Measurements from ENCODE around the gene URB1. TPM values are rescaled to one million over a fixed set of nuclear protein-coding genes. Genes with fewer than 3 reads are reported as not detected.
A peak's percentile ranks its signal among the peaks of the same experiment; 100 is the strongest.
"Not testable (repeated sequence)": the region's sequence is repeated elsewhere in the genome, so short reads cannot be mapped to it uniquely, and the experiment has no call there.

Gene URB1
- total and polyA plus RNA-seq, 4 experiments from 2014 or later: 0.55 to 15.2 (median 8.6) TPM

DNA sequence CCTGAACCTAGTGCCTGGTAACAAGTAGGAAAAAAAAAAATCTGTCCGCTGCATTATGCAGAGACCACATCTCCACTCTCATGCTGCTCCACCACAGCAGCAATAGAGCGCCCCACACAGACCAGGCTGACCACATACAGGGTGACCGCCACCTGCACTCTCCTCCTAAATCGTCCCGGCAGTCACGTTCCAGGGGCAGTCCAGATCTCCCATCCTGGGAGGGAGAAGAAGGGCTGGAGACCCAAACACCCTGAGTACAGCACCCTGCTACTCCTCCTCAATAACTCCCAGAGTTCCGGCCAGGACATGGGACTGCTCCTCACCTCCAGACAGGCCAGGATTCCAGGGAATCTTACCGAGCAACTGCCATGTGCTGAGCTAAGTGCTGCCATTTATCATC is 15.3 kb downstream of the URB1 start:
- POLR2A ChIA-PET (ENCODE audit: partially characterized antibody): no interaction called here
- Mint-ChIP-seq H3K36me3 (peaks cover 35 to 79% of the 10 kb centered on the region in 2 donors), H3K27me3 (no peaks in the 10 kb centered on the region), H3K27ac (no peak overlapping the region), H3K4me3 (no peak overlapping the region), H3K4me1 (peaks cover 0 to 2% (median 0%) of the 10 kb centered on the region in 4 donors), H3K9me3 (no peaks in the 10 kb centered on the region)
- Histone ChIP-seq H3K4me3 (ENCODE audit: low read length in 2 of 2) (no peak overlapping the region), H3K4me1 (ENCODE audit: insufficient read depth, low read length) (no peaks in the 10 kb centered on the region), H3K27ac (ENCODE audit: low read depth, low read length) (no peak overlapping the region), H3K27me3 (ENCODE audit: insufficient read depth, low read length) (no peaks in the 10 kb centered on the region), H3K9me3 (ENCODE audit: control insufficient read depth in 1 of 2, low read length in 2 of 2) (no peaks in the 10 kb centered on the region), H3K36me3 (ENCODE audit: insufficient read depth, low read length) (peaks cover 43% of the 10 kb centered on the region)
- CTCF ChIA-PET (ENCODE audit: partially characterized antibody): no interaction called here
- intact Hi-C loops (cut with micrococcal nuclease): no loop called here
- no peak for DNase-seq

DNA sequence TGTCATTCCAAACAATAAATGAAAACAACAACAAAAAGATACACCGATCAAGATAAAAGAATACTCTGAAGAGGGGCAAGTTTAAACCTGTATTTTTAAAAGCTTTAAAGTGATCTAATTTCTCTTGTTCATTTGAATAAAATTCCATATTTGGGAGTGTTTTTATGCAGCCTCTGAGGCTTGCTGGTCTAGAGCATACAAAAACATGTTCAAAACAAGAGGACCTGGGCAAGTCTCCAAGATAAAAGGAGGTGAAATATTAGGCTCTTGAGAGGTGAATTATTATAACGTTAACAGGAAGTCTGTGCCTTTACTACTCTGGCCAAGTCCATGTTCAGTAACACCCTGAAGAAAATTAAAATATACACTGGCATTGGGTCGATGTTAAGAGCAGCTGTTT is 20.1 kb downstream of the URB1 start:
- H3K27ac Mint-ChIP-seq: no peak overlapping the region
- ChIA-PET POLR2A (ENCODE audit: partially characterized antibody) (no interaction called here), CTCF (ENCODE audit: partially characterized antibody) (no interaction called here)
- peaks cover 41 to 74% of the 10 kb centered on the region in 2 donors for H3K36me3 Mint-ChIP-seq
- no peak overlapping the region for H3K4me3 ChIP-seq (ENCODE audit: low read length in 2 of 2)
- H3K4me1 Mint-ChIP-seq: no peaks in the 10 kb centered on the region
- H3K4me1 ChIP-seq (ENCODE audit: insufficient read depth, low read length): no peaks in the 10 kb centered on the region
- intact Hi-C loops (cut with micrococcal nuclease): no loop called here
- no peaks in the 10 kb centered on the region for H3K27me3 Mint-ChIP-seq
- no peak for DNase-seq
- no peak overlapping the region for H3K27ac ChIP-seq (ENCODE audit: low read depth, low read length)
- no peaks in the 10 kb centered on the region for H3K9me3 ChIP-seq (ENCODE audit: control insufficient read depth in 1 of 2, low read length in 2 of 2)
- H3K36me3 ChIP-seq (ENCODE audit: insufficient read depth, low read length): peaks cover 44% of the 10 kb centered on the region
- no peaks in the 10 kb centered on the region for H3K9me3 Mint-ChIP-seq
- H3K27me3 ChIP-seq (ENCODE audit: insufficient read depth, low read length): no peaks in the 10 kb centered on the region
- H3K4me3 Mint-ChIP-seq: no peak overlapping the region

DNA sequence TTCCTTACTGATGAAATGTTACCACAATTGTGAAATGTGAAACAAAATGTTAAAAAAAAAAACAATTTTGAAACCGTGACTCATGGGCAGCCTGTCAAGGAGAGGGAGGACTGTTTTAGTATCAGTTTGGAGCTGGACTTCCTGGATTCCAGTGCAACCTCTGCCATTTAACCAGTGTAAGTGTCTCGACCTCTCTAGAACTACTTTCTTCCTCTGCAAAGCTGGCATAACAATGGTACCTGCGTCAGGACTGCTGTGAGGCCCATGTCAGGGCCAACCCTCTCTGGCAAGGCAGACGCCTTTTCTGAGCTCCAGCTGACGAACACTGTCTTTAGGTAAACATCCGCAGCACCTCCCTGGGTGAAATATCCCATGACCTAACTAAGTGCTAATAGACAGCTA is 20.9 kb downstream of the URB1 start:
- intact Hi-C loops (cut with micrococcal nuclease): no loop called here
- Histone ChIP-seq H3K27ac (ENCODE audit: low read depth, low read length) (no peak overlapping the region), H3K9me3 (ENCODE audit: control insufficient read depth in 1 of 2, low read length in 2 of 2) (no peaks in the 10 kb centered on the region), H3K27me3 (ENCODE audit: insufficient read depth, low read length) (no peaks in the 10 kb centered on the region), H3K4me1 (ENCODE audit: insufficient read depth, low read length) (no peaks in the 10 kb centered on the region), H3K36me3 (ENCODE audit: insufficient read depth, low read length) (peaks cover 49% of the 10 kb centered on the region), H3K4me3 (ENCODE audit: low read length in 2 of 2) (no peak overlapping the region)
- Mint-ChIP-seq H3K4me3 (no peak overlapping the region), H3K4me1 (no peaks in the 10 kb centered on the region), H3K27ac (peak overlapping the region in 1 of 7 donors; percentile 67), H3K36me3 (peaks cover 47 to 74% of the 10 kb centered on the region in 2 donors), H3K27me3 (no peaks in the 10 kb centered on the region), H3K9me3 (no peaks in the 10 kb centered on the region)
- POLR2A ChIA-PET (ENCODE audit: partially characterized antibody): no interaction called here
- DNase-seq: no peak
- CTCF ChIA-PET (ENCODE audit: partially characterized antibody): interaction anchor here (0.8 kb wide), 1 partner anchor 81 kb away, joined by 3 read pairs; no protein-coding TSS in a partner anchor

DNA sequence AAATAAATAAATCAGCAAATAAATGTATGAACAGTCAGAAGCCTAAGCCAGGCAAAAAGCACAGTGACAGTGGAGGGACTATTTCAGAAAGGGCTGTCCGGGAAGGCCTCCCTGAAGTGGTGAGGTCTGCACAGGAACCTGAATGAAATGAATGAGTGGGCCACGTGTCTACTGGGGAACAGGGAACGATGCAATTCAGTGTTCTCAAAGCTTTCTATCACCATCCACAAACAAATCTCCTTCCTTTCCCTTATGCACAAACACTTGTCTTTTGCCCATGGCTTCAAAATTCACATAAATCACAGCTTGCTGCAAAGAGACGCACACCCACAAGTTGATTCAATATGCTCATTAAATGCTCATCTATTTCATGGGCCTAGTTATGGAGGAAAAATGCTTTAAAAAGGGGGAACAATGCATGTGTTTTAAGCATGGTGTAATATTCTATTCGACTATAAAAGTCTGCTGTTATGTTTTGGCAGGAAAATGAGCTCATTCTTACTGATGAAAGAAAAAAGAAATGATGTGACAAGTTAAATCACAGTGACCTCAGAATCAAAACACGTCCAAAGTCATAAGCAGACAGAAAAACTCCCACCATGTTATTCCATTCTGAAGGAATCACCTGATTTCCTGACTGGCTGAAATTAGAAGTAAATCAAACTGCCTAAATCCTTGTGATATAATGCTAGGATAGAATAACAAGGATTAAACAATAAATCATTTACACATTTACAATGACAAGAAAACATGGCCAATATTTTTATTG is 21.6 kb downstream of the URB1 start:
- no peaks in the 10 kb centered on the region for H3K4me1 Mint-ChIP-seq
- Histone ChIP-seq H3K4me1 (ENCODE audit: insufficient read depth, low read length) (no peaks in the 10 kb centered on the region), H3K36me3 (ENCODE audit: insufficient read depth, low read length) (peaks cover 52% of the 10 kb centered on the region), H3K27me3 (ENCODE audit: insufficient read depth, low read length) (no peaks in the 10 kb centered on the region), H3K9me3 (ENCODE audit: control insufficient read depth in 1 of 2, low read length in 2 of 2) (no peaks in the 10 kb centered on the region), H3K4me3 (ENCODE audit: low read length in 2 of 2) (no peak overlapping the region), H3K27ac (ENCODE audit: low read depth, low read length) (no peak overlapping the region)
- ChIA-PET CTCF (ENCODE audit: partially characterized antibody) (interaction anchor here (0.8 kb wide), 1 partner anchor 80 kb away, joined by 3 read pairs; no protein-coding TSS in a partner anchor), POLR2A (ENCODE audit: partially characterized antibody) (no interaction called here)
- no peaks in the 10 kb centered on the region for H3K27me3 Mint-ChIP-seq
- H3K9me3 Mint-ChIP-seq: no peaks in the 10 kb centered on the region
- H3K4me3 Mint-ChIP-seq: no peak overlapping the region
- H3K27ac Mint-ChIP-seq: peak overlapping the region in 1 of 7 donors; percentile 0
- DNase-seq: no peak
- intact Hi-C loops (cut with micrococcal nuclease): no loop called here
- peaks cover 52 to 74% of the 10 kb centered on the region in 2 donors for H3K36me3 Mint-ChIP-seq

DNA sequence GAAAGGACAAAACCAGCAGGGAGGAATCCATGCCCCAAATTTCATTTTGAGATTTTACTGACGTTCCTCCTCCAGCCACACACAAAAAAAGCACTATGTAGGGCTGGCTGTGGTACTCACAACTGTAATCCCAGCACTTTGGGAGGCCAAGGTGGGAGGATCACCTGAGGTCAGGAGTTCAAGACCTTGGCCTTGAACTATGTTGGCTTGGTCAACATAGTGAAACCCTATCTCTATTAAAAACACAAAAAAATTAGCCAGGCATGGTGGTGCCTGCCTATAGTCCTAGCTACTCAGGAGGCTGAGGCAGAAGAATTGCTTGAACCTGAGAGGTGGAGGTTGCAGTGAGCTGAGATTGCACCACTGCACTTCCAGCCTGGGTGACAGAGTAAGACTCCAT is 23.9 kb downstream of the URB1 start:
- H3K27me3 ChIP-seq (ENCODE audit: insufficient read depth, low read length); H3K27ac Mint-ChIP-seq; H3K27me3 Mint-ChIP-seq; CTCF ChIA-PET (ENCODE audit: partially characterized antibody); H3K9me3 ChIP-seq (ENCODE audit: control insufficient read depth in 1 of 2, low read length in 2 of 2); POLR2A ChIA-PET (ENCODE audit: partially characterized antibody); intact Hi-C loops (cut with micrococcal nuclease); H3K27ac ChIP-seq (ENCODE audit: low read depth, low read length); H3K4me3 ChIP-seq (ENCODE audit: low read length in 2 of 2); H3K4me1 Mint-ChIP-seq; H3K9me3 Mint-ChIP-seq; DNase-seq; H3K4me3 Mint-ChIP-seq; H3K4me1 ChIP-seq (ENCODE audit: insufficient read depth, low read length): not testable (repeated sequence)
- peaks cover 69% of the 10 kb centered on the region for H3K36me3 ChIP-seq (ENCODE audit: insufficient read depth, low read length)
- H3K36me3 Mint-ChIP-seq: peaks cover 66 to 78% of the 10 kb centered on the region in 2 donors

DNA sequence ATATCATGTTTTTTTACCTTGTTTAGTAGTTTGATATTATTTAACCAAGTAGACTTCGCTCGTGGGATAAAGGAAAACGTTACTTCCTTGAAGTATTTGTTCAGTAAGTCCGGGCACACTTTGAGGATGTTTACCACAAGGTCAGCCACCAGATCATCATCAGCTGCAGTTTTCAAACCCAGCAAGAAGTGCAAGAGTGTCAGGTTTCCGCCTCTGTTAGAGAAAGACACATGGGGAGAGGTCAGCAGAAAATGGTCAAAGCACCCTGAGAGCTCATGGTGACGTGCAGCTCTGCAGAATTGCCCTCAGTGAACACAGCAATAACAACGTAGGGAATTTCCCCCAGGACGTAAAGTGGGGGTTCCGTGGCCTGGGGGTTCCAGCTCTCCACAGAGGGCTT is 24.4 kb downstream of the URB1 start:
- H3K4me3 Mint-ChIP-seq: no peak overlapping the region
- POLR2A ChIA-PET (ENCODE audit: partially characterized antibody): no interaction called here
- H3K4me3 ChIP-seq (ENCODE audit: low read length in 2 of 2): no peak overlapping the region
- no peaks in the 10 kb centered on the region for H3K4me1 ChIP-seq (ENCODE audit: insufficient read depth, low read length)
- DNase-seq: no peak
- intact Hi-C loops (cut with micrococcal nuclease): no loop called here
- peaks cover 0 to 2% (median 0%) of the 10 kb centered on the region in 4 donors for H3K4me1 Mint-ChIP-seq
- H3K27me3 ChIP-seq (ENCODE audit: insufficient read depth, low read length): no peaks in the 10 kb centered on the region
- peaks cover 69% of the 10 kb centered on the region for H3K36me3 ChIP-seq (ENCODE audit: insufficient read depth, low read length)
- H3K9me3 Mint-ChIP-seq: no peaks in the 10 kb centered on the region
- CTCF ChIA-PET (ENCODE audit: partially characterized antibody): interaction anchor here (1.0 kb wide), 1 partner anchor 232 kb away, joined by 3 read pairs; no protein-coding TSS in a partner anchor
- no peak overlapping the region for H3K27ac Mint-ChIP-seq
- H3K9me3 ChIP-seq (ENCODE audit: control insufficient read depth in 1 of 2, low read length in 2 of 2): no peaks in the 10 kb centered on the region
- no peak overlapping the region for H3K27ac ChIP-seq (ENCODE audit: low read depth, low read length)
- peaks cover 71 to 80% of the 10 kb centered on the region in 2 donors for H3K36me3 Mint-ChIP-seq
- no peaks in the 10 kb centered on the region for H3K27me3 Mint-ChIP-seq

DNA sequence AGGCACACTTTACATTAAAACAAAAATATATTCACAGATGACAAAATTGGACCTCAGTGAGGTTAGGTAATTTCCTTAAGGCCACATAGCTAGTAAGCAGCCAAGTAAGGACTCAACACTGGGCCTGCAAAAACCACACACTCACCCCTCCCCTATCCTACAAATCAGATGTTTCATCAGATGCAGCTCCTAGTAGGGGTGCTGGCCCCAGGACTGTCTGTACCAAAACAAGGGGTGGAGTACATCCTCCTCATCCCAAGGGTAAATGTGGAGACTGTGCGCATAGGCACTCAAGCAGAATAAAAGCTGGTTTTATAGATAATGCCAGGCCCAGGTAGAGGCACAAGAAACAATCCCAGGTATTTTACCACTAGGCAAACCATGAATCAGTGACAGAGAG is 25.7 kb downstream of the URB1 start:
- intact Hi-C loops (cut with micrococcal nuclease): no loop called here
- Histone ChIP-seq H3K27ac (ENCODE audit: low read depth, low read length) (no peak overlapping the region), H3K4me1 (ENCODE audit: insufficient read depth, low read length) (no peaks in the 10 kb centered on the region), H3K9me3 (ENCODE audit: control insufficient read depth in 1 of 2, low read length in 2 of 2) (no peaks in the 10 kb centered on the region), H3K36me3 (ENCODE audit: insufficient read depth, low read length) (peaks cover 68% of the 10 kb centered on the region), H3K4me3 (ENCODE audit: low read length in 2 of 2) (no peak overlapping the region), H3K27me3 (ENCODE audit: insufficient read depth, low read length) (no peaks in the 10 kb centered on the region)
- Mint-ChIP-seq H3K27ac (peak overlapping the region in 1 of 7 donors; percentile 41), H3K9me3 (no peaks in the 10 kb centered on the region), H3K36me3 (peaks cover 68 to 83% of the 10 kb centered on the region in 2 donors), H3K4me1 (peaks cover 0 to 2% (median 0%) of the 10 kb centered on the region in 4 donors), H3K27me3 (no peaks in the 10 kb centered on the region), H3K4me3 (no peak overlapping the region)
- CTCF ChIA-PET (ENCODE audit: partially characterized antibody): interaction anchor here (1.0 kb wide), 1 partner anchor 234 kb away, joined by 3 read pairs; no protein-coding TSS in a partner anchor
- POLR2A ChIA-PET (ENCODE audit: partially characterized antibody): no interaction called here
- no peak for DNase-seq
